GM18508 (cell line): Measurements from ENCODE around the gene TRIOBP.

Source experiments
- ATAC-seq: cut with Tn5 transposase; IDR thresholded peaks from one replicate; pipeline ENCODE4 v1.9.1; 2021; ENCODE audit warnings: moderate number of reproducible peaks; ENCODE audit not compliant: insufficient read depth, unreplicated experiment

Gene TRIOBP

DNA sequence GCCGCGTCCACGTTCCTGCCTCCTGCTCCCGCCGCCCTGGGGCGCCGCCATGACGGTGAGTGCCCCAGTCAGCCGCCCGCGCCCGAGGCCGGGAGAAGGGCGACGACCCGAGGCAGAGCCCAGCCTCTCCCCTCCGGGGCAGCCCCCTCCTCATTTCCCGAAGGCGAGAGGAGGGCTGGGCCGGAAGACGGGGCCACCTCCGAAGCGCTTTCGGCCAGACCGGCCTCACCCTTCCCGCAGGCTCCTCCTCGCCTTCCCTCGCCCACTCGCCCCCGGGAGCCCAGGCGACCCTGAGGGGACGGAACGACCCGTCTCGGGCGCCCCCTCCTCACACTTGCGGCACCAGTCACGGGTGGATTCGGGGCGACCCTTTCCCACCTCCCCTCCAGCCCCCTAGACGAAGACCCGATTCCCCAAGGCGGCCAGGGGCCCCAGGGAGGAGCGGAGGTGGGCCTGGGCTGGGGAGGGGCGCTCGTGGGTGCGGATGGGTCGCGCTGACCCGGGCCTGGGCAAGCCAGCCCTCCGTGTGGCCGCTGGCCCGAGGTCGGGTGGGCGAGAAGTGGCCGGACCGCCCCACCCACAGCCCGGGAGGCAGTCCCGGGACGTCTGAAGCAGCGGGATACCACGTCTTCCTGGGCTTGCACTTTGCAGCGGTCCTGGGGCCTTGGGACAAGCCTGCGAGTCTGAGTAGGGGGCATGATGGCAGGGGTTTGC is 49.7 kb downstream of the TRIOBP start:
- no peak for ATAC-seq

DNA sequence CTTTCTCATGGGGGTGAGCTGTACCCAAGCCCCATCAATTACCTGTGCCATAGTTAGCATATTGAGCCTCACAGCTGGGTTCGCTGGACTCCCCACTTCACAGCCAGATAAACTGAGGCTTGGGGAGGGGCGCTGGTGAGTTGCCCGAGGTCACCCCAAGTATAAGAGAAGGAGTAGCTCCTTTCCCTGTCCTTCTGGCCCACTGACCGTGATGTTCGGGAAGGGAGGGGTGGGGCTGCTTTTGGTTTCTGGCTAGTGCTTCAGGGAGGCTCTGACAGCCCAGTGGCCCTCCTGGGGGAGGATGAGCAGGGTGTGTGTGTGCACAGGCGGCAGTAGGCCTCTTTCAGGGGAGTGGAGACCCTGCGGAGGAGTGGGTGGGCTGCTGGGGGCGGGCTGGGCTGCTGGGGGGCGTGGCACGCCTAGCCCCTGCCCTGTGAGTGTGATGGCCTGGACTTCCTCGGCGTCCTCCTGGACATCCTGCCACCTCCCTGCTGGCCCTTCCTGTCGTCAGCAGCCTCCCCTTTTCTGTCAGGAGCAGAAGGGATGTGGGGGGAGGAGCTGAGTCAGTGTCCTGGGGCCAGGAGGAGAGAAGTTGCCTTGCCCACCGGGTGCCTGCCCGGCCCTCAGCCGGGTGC is 50.3 kb downstream of the TRIOBP start:
- ATAC-seq: no peak

DNA sequence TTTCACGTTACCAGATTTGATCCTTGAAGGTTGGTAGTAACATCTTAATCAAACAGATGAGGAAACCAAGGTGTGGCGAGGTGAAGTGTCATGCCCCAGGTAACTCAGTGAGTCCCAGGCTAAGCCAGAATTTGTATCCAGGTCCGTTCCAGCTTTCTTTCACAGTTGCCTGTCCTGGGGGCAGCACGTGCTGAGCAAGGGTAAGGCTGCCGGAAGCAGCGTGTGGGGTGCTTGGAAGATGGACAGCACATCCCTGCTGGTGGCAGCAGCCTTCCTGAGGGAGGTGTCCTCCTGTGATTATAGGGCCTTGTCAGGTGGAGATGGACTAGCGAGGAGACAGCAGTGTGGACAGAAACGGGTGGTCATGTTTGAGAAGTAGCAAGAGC is 50.9 kb downstream of the TRIOBP start:
- ATAC-seq: no peak

DNA sequence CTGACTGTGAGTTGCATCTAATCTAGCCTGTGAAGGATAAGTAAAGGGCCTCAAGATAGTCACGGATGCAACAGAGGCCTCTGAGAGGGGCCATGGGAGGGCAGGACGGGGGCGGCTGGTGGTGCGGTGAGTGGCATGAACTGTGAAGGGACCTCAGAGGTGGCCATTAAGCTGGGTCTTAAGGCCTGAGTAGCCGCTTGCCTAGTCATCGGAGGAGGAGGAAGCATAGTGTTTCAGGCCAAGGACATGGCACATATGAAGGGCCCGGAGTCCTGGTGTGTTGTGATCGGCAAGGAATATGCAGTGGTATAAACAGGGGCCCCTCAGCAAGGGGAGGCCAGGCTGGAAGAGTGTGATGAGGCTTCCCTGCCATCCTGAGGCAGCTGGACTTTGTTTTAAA is 51.8 kb downstream of the TRIOBP start:
- no peak for ATAC-seq

DNA sequence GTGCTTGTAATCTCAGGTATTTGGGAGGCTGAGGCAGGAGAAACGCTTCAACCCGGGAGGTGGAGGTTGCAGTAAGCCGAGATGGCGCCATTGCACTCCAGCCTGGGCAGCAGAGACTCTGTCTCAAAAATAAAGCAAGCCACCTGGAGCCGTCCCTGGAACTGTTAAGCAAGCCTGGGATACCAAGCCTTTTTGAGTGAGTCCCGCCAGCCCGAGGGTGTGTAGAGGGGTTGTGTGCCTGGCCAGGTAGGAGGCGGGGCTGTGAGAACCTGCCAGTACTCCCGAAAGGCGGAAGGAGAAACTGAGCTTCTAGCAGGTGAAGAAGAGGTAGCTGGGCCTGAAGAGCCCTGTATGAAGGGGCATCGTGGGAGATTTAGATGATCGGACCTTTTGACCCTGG is 52.4 kb downstream of the TRIOBP start:
- ATAC-seq: no peak

DNA sequence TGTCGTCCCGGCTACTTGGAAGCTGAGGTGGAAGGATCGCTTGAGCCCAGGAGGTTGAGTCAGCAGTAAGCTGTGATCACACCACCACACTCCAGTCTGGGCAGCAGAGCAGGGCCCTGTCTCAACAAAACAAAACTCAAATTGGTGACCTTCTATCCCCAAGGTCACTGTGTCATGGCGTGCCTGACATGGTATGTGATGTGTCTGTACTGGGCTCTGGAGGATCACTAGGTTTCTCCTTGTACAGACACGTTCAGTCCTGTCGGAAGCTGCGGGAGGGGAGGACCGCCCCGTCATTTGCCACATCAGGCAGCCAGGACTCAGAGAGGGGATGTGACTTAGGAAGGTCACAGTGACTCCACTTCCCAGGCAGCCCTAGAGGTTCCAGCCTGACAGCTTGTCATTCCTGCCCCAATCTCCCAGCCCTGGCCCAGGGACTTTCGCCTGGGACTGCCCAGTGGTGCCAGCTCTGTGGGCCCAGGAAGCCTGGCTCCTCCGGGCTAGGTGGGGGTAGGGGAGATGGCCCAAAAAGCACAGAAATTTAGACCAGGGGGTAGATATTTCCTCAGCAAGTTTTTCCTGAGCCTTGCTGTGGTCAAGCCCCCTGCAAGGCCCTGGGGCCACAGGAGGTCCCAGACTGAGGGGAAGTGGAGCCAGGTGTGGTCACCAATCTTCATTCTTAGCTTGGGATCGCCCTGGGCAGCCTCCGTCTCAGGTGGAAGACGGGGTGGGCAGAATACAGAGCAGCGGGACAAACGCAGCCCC is 53.2 kb downstream of the TRIOBP start:
- no peak for ATAC-seq

DNA sequence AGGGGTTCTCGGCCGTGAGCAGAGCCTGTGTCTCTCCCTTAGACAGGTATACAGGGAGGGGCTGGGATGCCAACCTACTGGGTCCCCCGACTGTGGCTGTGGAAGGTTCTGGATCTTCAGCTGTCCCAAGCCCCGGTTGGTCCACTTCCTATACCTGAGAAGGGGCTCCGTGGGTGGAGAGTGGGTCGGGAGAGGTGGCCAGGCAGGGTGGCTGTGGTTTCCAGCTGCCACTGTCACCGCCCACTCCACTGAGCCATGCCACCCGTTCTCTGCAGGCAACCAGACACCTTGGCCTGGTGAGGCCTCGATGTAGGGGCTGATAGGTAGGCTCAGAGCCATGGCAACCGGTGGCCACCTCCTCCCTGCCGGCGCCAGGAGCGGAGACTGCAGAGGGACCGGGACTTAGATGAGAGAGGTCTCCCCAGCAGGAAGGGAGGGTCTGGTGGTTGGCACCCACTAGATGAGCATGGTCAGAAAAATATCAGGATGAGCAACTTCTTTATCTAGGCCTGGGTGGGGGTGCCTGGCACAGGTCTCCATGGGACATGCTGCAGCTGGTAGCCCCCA is 53.8 kb downstream of the TRIOBP start:
- no peak for ATAC-seq

DNA sequence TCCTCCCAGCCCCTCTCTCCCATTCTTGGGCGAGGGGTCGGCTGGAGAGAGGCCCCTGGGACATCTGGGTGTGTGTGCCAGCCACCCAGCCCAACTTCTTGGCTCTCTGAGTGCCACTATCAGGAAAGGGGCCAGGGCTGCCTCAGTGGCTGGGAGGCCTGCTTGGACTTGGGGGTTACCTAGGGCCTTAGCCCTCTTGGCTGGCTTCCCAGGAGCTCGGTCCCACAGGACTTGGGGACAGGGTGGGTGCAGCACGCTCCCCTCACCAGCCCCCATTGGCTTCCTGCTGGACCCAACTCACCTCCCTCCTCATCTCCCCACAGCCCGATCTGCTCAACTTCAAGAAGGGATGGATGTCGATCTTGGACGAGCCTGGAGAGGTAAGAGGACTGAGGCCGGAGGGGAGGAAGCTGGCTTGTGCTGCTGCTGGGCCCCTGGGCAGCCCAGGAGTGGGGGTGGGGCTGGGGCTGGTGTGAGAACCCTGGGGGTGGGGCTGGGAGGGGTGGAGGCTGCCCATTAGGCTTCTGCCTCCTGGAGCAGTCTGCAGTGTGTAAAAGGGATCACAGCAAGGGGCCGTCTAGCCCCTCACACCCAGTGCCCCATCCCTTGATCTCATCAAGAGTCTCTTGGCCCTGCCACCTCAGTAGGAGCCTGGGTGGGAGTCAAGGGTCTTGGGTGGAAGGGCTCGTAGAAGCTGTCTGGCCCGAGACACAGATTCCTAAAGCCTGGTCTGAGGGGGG is 54.8 kb downstream of the TRIOBP start:
- ATAC-seq: no peak

DNA sequence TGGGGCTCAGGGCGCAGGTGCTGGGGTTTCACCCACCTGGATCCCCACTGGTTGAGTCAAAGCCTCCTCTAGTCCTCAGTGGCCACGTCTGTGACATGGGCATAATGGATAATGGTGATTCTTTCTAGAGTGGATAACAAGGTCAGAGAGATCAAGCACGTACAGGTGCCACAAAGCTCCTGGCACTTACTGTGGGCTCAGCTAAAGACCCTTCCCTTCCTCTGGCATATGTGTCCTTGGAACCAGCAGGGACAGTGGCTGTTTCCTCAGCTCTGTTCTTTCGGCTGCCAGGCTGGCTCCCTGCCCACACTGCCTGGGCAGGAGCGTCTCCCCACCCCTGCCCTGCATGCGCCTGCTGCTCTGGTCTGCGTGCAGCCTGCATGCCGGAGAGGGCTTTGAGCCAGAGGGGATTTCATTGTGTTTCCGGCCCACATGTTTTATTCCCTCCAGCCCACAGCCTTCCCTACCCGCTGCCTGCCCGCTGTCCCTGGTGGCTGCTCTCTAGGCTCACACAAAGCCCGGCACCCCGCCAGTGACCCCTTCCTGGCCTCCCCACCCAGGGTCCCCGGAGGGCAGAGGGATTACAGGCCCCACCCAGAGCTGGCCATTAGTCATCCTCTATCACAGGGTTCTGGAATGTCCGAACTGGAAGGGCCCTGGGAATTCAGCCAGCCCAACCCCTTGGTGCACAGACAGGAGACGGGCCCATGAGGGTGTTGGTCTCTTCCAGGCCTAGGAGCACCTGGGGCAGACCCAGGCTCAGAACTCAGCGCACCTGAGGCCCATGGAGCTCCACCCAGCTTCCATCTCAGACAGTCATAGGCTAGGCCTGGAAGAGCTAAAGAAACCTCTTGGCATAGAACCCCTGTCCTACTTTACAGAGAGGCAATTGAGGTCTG is 55.6 kb downstream of the TRIOBP start:
- no peak for ATAC-seq

DNA sequence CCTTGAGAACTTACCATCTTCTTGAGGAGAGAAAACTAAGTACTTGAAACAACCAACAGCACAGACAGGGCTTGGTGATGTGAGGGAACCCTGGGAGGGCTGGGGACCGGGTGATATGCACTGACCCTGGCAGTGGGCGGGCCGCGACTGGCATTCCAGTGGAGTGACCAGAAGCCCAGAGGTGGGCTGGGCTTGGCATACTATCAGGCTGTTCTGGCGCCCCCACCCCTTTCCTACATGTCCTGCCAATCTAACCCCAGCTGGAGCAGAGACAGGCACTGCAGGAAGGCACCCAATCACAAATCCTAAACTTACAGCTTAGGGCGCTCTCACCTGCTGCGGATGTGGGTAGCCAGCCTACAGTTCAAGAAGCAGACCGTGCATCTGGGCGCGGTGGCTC is 56.9 kb downstream of the TRIOBP start:
- no peak for ATAC-seq

DNA sequence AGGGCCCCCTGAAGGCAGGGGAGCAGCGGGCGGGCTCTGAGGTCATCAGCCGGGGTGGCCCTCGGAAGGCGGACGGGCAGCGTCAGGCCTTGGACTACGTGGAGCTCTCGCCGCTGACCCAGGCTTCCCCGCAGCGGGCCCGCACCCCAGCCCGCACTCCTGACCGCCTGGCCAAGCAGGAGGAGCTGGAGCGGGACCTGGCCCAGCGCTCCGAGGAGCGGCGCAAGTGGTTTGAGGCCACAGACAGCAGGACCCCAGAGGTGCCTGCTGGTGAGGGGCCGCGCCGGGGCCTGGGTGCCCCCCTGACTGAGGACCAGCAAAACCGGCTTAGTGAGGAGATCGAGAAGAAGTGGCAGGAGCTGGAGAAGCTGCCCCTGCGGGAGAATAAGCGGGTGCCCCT is 60.8 kb downstream of the TRIOBP start:
- no peak for ATAC-seq

DNA sequence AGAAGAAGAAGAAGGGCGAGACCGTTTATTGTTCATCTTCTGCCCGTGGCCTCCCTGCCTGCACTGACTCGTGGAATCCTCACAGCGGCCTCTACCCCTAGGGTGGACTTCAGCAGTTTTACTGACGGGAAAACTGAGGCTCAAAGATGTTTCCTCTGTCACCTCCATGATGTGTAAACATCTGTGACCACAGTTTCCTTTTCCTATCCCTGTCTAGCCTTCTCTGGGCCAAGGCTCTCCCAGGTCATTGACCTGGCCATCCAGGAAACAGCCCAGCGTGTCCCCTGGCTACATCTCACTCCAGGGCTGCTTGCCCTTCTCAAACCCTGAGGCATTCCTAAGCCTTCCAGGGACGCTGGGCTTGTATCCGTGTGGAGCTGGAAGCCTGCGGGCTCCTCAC is 61.8 kb downstream of the TRIOBP start:
- ATAC-seq: no peak

DNA sequence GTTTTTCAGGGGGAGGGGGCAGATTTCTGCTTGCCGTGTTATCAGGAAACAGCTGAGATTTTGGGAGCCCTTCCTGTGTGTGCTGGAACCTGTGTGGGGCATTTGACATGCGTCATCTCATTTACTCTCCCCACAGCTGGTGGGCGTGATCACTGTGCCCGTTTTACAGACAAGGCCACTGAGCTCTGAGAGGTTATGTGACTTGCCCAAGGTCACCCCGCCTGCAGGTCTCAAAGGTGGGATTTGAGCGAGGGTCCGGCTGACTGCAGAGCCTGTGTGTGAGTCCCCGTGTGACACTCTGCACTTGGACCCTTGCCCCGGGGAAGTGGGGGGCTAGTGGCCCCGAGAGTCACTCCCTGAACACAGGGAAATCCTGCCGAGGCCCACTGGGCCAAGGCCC is 62.4 kb downstream of the TRIOBP start:
- no peak for ATAC-seq

DNA sequence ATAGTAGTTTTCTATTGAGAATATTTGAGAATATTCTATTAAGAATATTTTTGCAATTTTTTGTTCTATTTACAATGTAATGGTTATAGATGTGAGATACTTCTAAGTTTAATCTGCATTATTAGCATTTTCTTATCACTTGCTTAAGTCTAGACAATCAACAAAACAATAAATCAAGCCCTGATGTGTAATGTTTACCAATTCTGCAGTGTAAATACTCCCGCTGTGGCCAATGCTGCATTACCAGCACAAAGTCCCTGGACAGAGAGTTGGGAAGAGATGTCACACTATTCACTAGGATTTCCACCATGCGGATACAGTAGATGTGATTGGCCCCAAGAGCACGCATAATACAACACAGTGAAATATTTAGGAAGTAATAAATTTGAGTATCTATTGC is 63.3 kb downstream of the TRIOBP start:
- no peak for ATAC-seq

DNA sequence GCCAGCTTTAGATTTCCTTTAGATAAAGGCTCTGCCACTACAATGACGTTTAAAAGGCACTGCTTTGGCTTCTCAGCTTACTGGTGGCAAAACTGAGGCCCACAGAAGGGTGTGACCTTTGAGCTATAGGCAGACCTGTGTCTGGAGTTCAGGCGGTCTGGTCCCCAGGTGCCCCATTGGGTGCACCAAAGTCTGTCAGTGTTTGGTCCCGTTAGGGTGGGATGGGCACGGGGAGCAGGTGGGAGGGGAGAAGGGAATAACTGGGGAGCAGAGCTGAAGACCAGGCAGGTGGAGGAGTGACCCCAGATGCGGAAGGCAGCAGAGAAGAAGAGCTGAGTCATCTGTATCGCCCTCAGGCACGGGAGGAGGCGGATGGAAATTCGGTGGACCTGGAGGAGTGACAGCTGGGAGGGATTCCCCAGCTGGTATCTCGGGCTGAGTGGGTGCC is 65.6 kb downstream of the TRIOBP start:
- ATAC-seq: no peak

DNA sequence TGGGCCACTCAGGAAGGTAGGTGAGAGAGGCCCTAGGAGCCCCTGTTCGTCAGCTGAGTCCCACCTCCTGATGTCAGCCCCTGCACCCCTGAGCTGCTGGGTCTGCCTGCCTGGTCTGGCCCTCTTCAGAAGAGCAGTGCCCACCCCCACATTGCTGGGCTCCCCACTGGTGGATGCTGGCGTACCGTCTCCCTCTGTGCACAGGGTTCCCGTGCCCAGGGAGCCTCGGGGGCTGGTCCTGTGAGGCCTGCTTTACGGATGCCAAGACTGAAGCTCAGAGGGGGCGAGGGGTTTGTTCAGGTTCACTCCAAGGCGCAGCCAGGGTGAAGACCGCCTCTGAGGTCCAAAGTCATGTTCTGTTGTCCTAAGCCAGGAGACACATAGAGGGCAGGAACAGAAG is 66.2 kb downstream of the TRIOBP start:
- ATAC-seq: no peak

DNA sequence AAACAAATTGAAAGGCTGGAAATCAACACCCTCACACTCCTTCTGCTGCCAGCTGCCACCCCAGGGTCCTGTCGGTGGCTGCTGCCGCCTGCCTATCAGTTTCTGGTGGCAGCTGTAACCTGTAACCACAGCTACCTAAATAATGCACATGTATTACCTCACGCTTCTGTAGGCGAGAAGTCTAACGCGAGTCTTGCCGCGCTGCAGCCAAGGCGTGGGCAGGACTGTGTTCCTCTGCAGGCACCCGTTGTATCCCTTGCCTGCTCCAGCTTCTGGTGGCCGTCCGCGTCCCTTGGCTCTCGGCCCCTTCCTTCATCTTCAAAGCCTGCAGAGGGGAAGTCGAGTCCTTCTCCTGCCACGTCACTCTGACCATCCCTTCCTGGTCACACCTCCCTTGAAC is 66.8 kb downstream of the TRIOBP start:
- ATAC-seq: no peak

DNA sequence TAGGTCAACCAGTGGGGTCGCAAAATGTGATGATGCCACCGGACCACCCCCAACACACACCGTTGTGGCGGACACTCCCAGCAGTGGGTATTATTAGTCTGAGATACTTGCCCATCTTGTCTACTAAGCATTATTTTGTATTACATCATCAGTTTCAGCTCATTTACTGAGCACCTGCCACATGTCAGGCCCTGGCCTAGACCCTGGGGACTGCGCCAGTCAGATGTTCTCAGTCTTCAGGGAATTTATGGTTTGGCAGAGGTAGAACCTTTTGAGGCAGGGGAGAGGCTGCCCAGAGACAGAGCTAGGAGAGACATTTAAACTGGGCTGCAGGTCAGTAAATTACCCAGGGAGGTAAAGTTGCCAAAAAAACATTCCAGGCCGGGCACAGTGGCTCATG is 67.8 kb downstream of the TRIOBP start:
- no peak for ATAC-seq

DNA sequence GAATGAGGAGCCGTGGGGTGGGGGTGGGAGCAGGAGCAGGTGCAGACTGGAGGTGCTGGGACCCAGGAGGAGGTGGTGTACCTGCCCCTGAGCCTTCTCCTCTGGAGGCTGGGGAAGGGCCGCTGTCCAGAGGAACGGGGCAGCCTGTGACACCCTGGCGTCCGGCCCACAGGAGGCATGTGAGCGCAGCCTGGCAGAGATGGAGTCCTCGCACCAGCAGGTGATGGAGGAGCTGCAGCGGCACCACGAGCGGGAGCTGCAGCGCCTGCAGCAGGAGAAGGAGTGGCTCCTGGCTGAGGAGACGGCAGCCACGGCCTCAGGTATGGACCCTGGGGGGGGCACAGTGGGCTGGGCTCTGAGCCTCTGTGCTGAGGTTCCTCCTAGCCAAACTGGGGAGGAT is 68.7 kb downstream of the TRIOBP start:
- no peak for ATAC-seq
